ENCODE results near the gene NECTIN4. TPM values are rescaled to one million over a fixed set of nuclear protein-coding genes. Genes with fewer than 3 reads are reported as not detected.
"Not testable (repeated sequence)": the region's sequence is repeated elsewhere in the genome, so short reads cannot be mapped to it uniquely, and the experiment has no call there.

The NECTIN4 gene
- total RNA-seq, 1 experiment from 2014 or later, result not detected

- peaks cover 2% of the 10 kb centered on the region; the same call in 1 of the 2 replicates for H3K27me3 ChIP-seq (ENCODE audit: control insufficient read depth, insufficient read depth, low read length)
- peaks cover 8% of the 10 kb centered on the region for H3K36me3 ChIP-seq (replicated peaks; ENCODE audit: control insufficient read depth, insufficient read depth, low read length)
- H3K4me3 ChIP-seq (ENCODE audit: insufficient read depth, low read depth, low read length), result peak within 1 kb of the TSS; percentile 95
- DNase-seq, result peak; percentile 95
Observed at GRCh38 chr1:161045736-161046604, 43.4 kb downstream of the NECTIN4 start, which contains the start of gene USF1. USF1 (minus strand) TSS chr1:161045977; CDS start chr1:161043275, 2,702 bp downstream.

- peak; percentile 82 for DNase-seq
- H3K36me3 ChIP-seq (replicated peaks; ENCODE audit: control insufficient read depth, insufficient read depth, low read length), result peaks cover 15% of the 10 kb centered on the region
- peaks cover 2% of the 10 kb centered on the region; the same call in 1 of the 2 replicates for H3K27me3 ChIP-seq (ENCODE audit: control insufficient read depth, insufficient read depth, low read length)
- H3K4me3 ChIP-seq (ENCODE audit: insufficient read depth, low read depth, low read length), result peak overlapping the region; percentile 95
Observed at GRCh38 chr1:161044908-161045735, 44.2 kb downstream of the NECTIN4 start.

GRCh38 chr1:161044535-161044907 is 44.8 kb downstream of the NECTIN4 start:
- DNase-seq, result no peak
- peak overlapping the region; percentile 95 for H3K4me3 ChIP-seq (ENCODE audit: insufficient read depth, low read depth, low read length)
- H3K36me3 ChIP-seq (replicated peaks; ENCODE audit: control insufficient read depth, insufficient read depth, low read length), result peaks cover 21% of the 10 kb centered on the region
- peaks cover 2% of the 10 kb centered on the region; the same call in 1 of the 2 replicates for H3K27me3 ChIP-seq (ENCODE audit: control insufficient read depth, insufficient read depth, low read length)

GRCh38 chr1:161039546-161039945 is 49.8 kb downstream of the NECTIN4 start:
- Histone ChIP-seq H3K4me3 (ENCODE audit: insufficient read depth, low read depth, low read length) (no peak overlapping the region), H3K27me3 (ENCODE audit: control insufficient read depth, insufficient read depth, low read length) (no peaks in the 10 kb centered on the region)
- no peak for DNase-seq

GRCh38 chr1:161039154-161039545 is 50.2 kb downstream of the NECTIN4 start:
- no peak for DNase-seq

More at GRCh38 chr1:161039546-161039945, 49.8 kb downstream of the NECTIN4 start:
- H3K36me3 ChIP-seq (replicated peaks; ENCODE audit: control insufficient read depth, insufficient read depth, low read length), result peaks cover 23% of the 10 kb centered on the region

GRCh38 chr1:161038523-161039153 is 50.7 kb downstream of the NECTIN4 start, which contains the start of gene TSTD1:
TSTD1 (minus strand) TSS chr1:161038964; CDS start chr1:161038889, 75 bp downstream.
- peak within 1 kb of the TSS; percentile 90 for H3K4me3 ChIP-seq (ENCODE audit: insufficient read depth, low read depth, low read length)
- peak; percentile 92 for DNase-seq
- no peaks in the 10 kb centered on the region for H3K27me3 ChIP-seq (ENCODE audit: control insufficient read depth, insufficient read depth, low read length)
- peaks cover 23% of the 10 kb centered on the region for H3K36me3 ChIP-seq (replicated peaks; ENCODE audit: control insufficient read depth, insufficient read depth, low read length)

More at GRCh38 chr1:161039154-161039545, 50.2 kb downstream of the NECTIN4 start:
- Histone ChIP-seq H3K4me3 (ENCODE audit: insufficient read depth, low read depth, low read length) (peak overlapping the region; percentile 90), H3K27me3 (ENCODE audit: control insufficient read depth, insufficient read depth, low read length) (no peaks in the 10 kb centered on the region), H3K36me3 (replicated peaks; ENCODE audit: control insufficient read depth, insufficient read depth, low read length) (peaks cover 23% of the 10 kb centered on the region)

GRCh38 chr1:161037661-161038522 is 51.5 kb downstream of the NECTIN4 start:
- peak; percentile 51 for DNase-seq
- peak overlapping the region; percentile 90 for H3K4me3 ChIP-seq (ENCODE audit: insufficient read depth, low read depth, low read length)
- no peaks in the 10 kb centered on the region for H3K27me3 ChIP-seq (ENCODE audit: control insufficient read depth, insufficient read depth, low read length)
- H3K36me3 ChIP-seq (replicated peaks; ENCODE audit: control insufficient read depth, insufficient read depth, low read length), result peaks cover 23% of the 10 kb centered on the region

GRCh38 chr1:161033751-161034150 is 55.6 kb downstream of the NECTIN4 start:
- DNase-seq, result no peak
- H3K36me3 ChIP-seq (replicated peaks; ENCODE audit: control insufficient read depth, insufficient read depth, low read length), result no peaks in the 10 kb centered on the region; the same call in 1 of the 2 replicates
- H3K4me3 ChIP-seq (ENCODE audit: insufficient read depth, low read depth, low read length), result no peak overlapping the region
- H3K27me3 ChIP-seq (ENCODE audit: control insufficient read depth, insufficient read depth, low read length), result no peaks in the 10 kb centered on the region

- Histone ChIP-seq H3K4me3 (ENCODE audit: insufficient read depth, low read depth, low read length) (no peak overlapping the region), H3K36me3 (replicated peaks; ENCODE audit: control insufficient read depth, insufficient read depth, low read length) (no peaks in the 10 kb centered on the region; the same call in 1 of the 2 replicates), H3K27me3 (ENCODE audit: control insufficient read depth, insufficient read depth, low read length) (no peaks in the 10 kb centered on the region)
- no peak for DNase-seq
Observed at GRCh38 chr1:161032409-161032808, 56.9 kb downstream of the NECTIN4 start.

- no peak for DNase-seq
- no peaks in the 10 kb centered on the region for H3K27me3 ChIP-seq (ENCODE audit: control insufficient read depth, insufficient read depth, low read length)
Observed at GRCh38 chr1:161031874-161032273, 57.5 kb downstream of the NECTIN4 start.

GRCh38 chr1:161029466-161029865 is 59.9 kb downstream of the NECTIN4 start:
- not testable (repeated sequence) for H3K36me3 ChIP-seq (replicated peaks; ENCODE audit: control insufficient read depth, insufficient read depth, low read length); H3K4me3 ChIP-seq (ENCODE audit: insufficient read depth, low read depth, low read length); H3K27me3 ChIP-seq (ENCODE audit: control insufficient read depth, insufficient read depth, low read length); DNase-seq

More at GRCh38 chr1:161031874-161032273, 57.5 kb downstream of the NECTIN4 start:
- no peaks in the 10 kb centered on the region for H3K36me3 ChIP-seq (replicated peaks; ENCODE audit: control insufficient read depth, insufficient read depth, low read length)
- no peak overlapping the region for H3K4me3 ChIP-seq (ENCODE audit: insufficient read depth, low read depth, low read length)

GRCh38 chr1:161026954-161027353 is 62.4 kb downstream of the NECTIN4 start:
- not testable (repeated sequence) for H3K4me3 ChIP-seq (ENCODE audit: insufficient read depth, low read depth, low read length); DNase-seq; H3K36me3 ChIP-seq (replicated peaks; ENCODE audit: control insufficient read depth, insufficient read depth, low read length); H3K27me3 ChIP-seq (ENCODE audit: control insufficient read depth, insufficient read depth, low read length)

- not testable (repeated sequence) for H3K27me3 ChIP-seq (ENCODE audit: control insufficient read depth, insufficient read depth, low read length); H3K4me3 ChIP-seq (ENCODE audit: insufficient read depth, low read depth, low read length); H3K36me3 ChIP-seq (replicated peaks; ENCODE audit: control insufficient read depth, insufficient read depth, low read length); DNase-seq
Observed at GRCh38 chr1:161022432-161022831, 66.9 kb downstream of the NECTIN4 start.

All from H7 (cell line).